ENCODE measurements around the gene ANG. TPM values are rescaled to one million over a fixed set of nuclear protein-coding genes. Genes with fewer than 3 reads are reported as not detected.

Gene ANG
- total RNA-seq, 1 experiment from 2014 or later = 5.8 TPM

GRCh38 chr14:20730891-20731290, 42.3 kb downstream of the ANG start:
- no peak for DNase-seq (ENCODE audit: low read depth, low spot score)
- H3K9me3 ChIP-seq (ENCODE audit: control insufficient read depth in 1 of 2, insufficient read depth in 1 of 2, low read depth in 1 of 2, low read length in 2 of 2) = no peaks in the 10 kb centered on the region

GRCh38 chr14:20732477-20732876, 43.9 kb downstream of the ANG start:
- Histone ChIP-seq H2AFZ (ENCODE audit: low read depth, low read length, poor library complexity, severe bottlenecking) (no peak overlapping the region), H3K4me3 (replicated peaks in 1 of 2; ENCODE audit: low read depth in 1 of 2, low read length in 2 of 2) (no peak overlapping the region), H4K20me1 (ENCODE audit: insufficient read depth) (no peaks in the 10 kb centered on the region), H3K4me2 (ENCODE audit: low read length) (no peak overlapping the region), H3K9me2 (ENCODE audit: insufficient read depth) (no peaks in the 10 kb centered on the region), H3K27me3 (ENCODE audit: insufficient read depth, low read length) (peaks cover 16% of the 10 kb centered on the region), H3K9ac (ENCODE audit: low read length) (no peak overlapping the region), H3K27ac (ENCODE audit: low read depth, low read length) (no peak overlapping the region), H3K9me3 (ENCODE audit: control insufficient read depth in 1 of 2, insufficient read depth in 1 of 2, low read depth in 1 of 2, low read length in 2 of 2) (no peaks in the 10 kb centered on the region), H3K4me1 (ENCODE audit: control insufficient read depth in 1 of 2, insufficient read depth in 2 of 2, low read length in 2 of 2) (no peaks in the 10 kb centered on the region), H3K36me3 (ENCODE audit: control insufficient read depth in 1 of 2, insufficient read depth in 2 of 2, low read length in 2 of 2) (no peaks in the 10 kb centered on the region), H3K79me2 (ENCODE audit: insufficient read depth, low read length) (no peaks in the 10 kb centered on the region)
- RAD21 ChIA-PET (ENCODE audit: low non-redundant PET in 1 of 2, low total read pairs in 2 of 2, uncharacterized antibody in 2 of 2, unreplicated experiment in 2 of 2) = no interaction called here
- CTCF ChIA-PET = no interaction called here
- POLR2A ChIA-PET = no interaction called here
- intact Hi-C loops (cut with micrococcal nuclease) = no loop called here
- DNase-seq (ENCODE audit: low read depth, low spot score) (no peak), ATAC-seq (no peak)
- no TSS peak for BruUV-seq (replicated peaks)
- TF ChIP-seq EZH2 (IDR thresholded peaks at IDR 0.05) = no peak
- no peak for TF ChIP-seq ZFX (IDR thresholded peaks at IDR 0.05)
- no peak for TF ChIP-seq SIN3A (IDR thresholded peaks at IDR 0.05; ENCODE audit: low read depth)
- no peak for TF ChIP-seq ATF3 (IDR thresholded peaks at IDR 0.05)
- TF ChIP-seq CTCF (IDR thresholded peaks at IDR 0.05 in 2 of 3, conservative IDR thresholded peaks at IDR 0.05 in 1 of 3; ENCODE audit: borderline replicate concordance in 1 of 3, insufficient read depth in 1 of 3, low read depth in 2 of 3, low read length in 2 of 3) = no peak
- no peak for TF ChIP-seq POLR2A (IDR thresholded peaks at IDR 0.05; ENCODE audit: borderline replicate concordance, extremely low read depth, insufficient read depth, insufficient read length)
- no peak for TF ChIP-seq JUND (IDR thresholded peaks at IDR 0.05)
- no peak for TF ChIP-seq RAD21 (IDR thresholded peaks at IDR 0.05; ENCODE audit: low read depth)
- TF ChIP-seq TCF7L2 (IDR thresholded peaks at IDR 0.05; ENCODE audit: borderline replicate concordance, extremely low read depth, insufficient read depth, insufficient read length) = no peak
- no peak for TF ChIP-seq CEBPB (IDR thresholded peaks at IDR 0.05; ENCODE audit: low read depth)
- no peak for TF ChIP-seq SRF (IDR thresholded peaks at IDR 0.05; ENCODE audit: low read depth)
- TF ChIP-seq FOSL1 (IDR thresholded peaks at IDR 0.05; ENCODE audit: low read depth) = no peak
- no peak for TF ChIP-seq CBX3 (IDR thresholded peaks at IDR 0.05; ENCODE audit: low read depth)

More at GRCh38 chr14:20730891-20731290, 42.3 kb downstream of the ANG start:
- ChIA-PET POLR2A (no interaction called here), RAD21 (ENCODE audit: low non-redundant PET in 1 of 2, low total read pairs in 2 of 2, uncharacterized antibody in 2 of 2, unreplicated experiment in 2 of 2) (no interaction called here), CTCF (no interaction called here)
- Histone ChIP-seq H2AFZ (ENCODE audit: low read depth, low read length, poor library complexity, severe bottlenecking) (no peak overlapping the region), H3K9me2 (ENCODE audit: insufficient read depth) (no peaks in the 10 kb centered on the region), H4K20me1 (ENCODE audit: insufficient read depth) (no peaks in the 10 kb centered on the region), H3K36me3 (ENCODE audit: control insufficient read depth in 1 of 2, insufficient read depth in 2 of 2, low read length in 2 of 2) (no peaks in the 10 kb centered on the region), H3K9ac (ENCODE audit: low read length) (no peak overlapping the region), H3K27ac (ENCODE audit: low read depth, low read length) (no peak overlapping the region), H3K27me3 (ENCODE audit: insufficient read depth, low read length) (peaks cover 16% of the 10 kb centered on the region), H3K4me2 (ENCODE audit: low read length) (no peak overlapping the region), H3K79me2 (ENCODE audit: insufficient read depth, low read length) (no peaks in the 10 kb centered on the region), H3K4me1 (ENCODE audit: control insufficient read depth in 1 of 2, insufficient read depth in 2 of 2, low read length in 2 of 2) (no peaks in the 10 kb centered on the region), H3K4me3 (replicated peaks in 1 of 2; ENCODE audit: low read depth in 1 of 2, low read length in 2 of 2) (no peak overlapping the region)
- TF ChIP-seq ZFX (IDR thresholded peaks at IDR 0.05) (no peak), MAX (IDR thresholded peaks at IDR 0.05) (no peak), POLR2A (IDR thresholded peaks at IDR 0.05; ENCODE audit: borderline replicate concordance, extremely low read depth, insufficient read depth, insufficient read length) (no peak), SIN3A (IDR thresholded peaks at IDR 0.05; ENCODE audit: low read depth) (no peak), ZNF274 (IDR thresholded peaks at IDR 0.05; ENCODE audit: low read depth, low read length) (no peak), FOSL1 (IDR thresholded peaks at IDR 0.05; ENCODE audit: low read depth) (no peak), SP1 (IDR thresholded peaks at IDR 0.05; ENCODE audit: low read depth) (no peak)
- BruUV-seq (replicated peaks) = no TSS peak
- intact Hi-C loops (cut with micrococcal nuclease) = no loop called here
- no peak for ATAC-seq
